Neural cell (in vitro differentiated cells): Measurements from ENCODE around the gene GHRH.

ENCODE experiments used
- EZH2 ChIP-seq: fragments of 200-600, 300-800 bp; shearing (Covaris generic), sonication (generic); IDR thresholded peaks from 2 replicates; pipeline ENCODE4 v1.6.1; 2014; ENCODE audit warnings: antibody characterized with exemption, low read length, borderline replicate concordance, mild to moderate bottlenecking; ENCODE audit not compliant: insufficient read depth, poor library complexity, severe bottlenecking
- TF ChIP-seq, protein P1 (sequence below): fragments of 450-650 bp; IDR thresholded peaks from 2 replicates; pipeline ENCODE4 v1.5.1; 2014; ENCODE audit warnings: antibody characterized with exemption, mild to moderate bottlenecking, moderate library complexity; ENCODE audit not compliant: poor library complexity, severe bottlenecking
- TF ChIP-seq, protein P2 (sequence below): IDR thresholded peaks from 2 replicates; pipeline ENCODE4 v1.6.1; 2012; ENCODE audit warnings: borderline replicate concordance

DNA sequence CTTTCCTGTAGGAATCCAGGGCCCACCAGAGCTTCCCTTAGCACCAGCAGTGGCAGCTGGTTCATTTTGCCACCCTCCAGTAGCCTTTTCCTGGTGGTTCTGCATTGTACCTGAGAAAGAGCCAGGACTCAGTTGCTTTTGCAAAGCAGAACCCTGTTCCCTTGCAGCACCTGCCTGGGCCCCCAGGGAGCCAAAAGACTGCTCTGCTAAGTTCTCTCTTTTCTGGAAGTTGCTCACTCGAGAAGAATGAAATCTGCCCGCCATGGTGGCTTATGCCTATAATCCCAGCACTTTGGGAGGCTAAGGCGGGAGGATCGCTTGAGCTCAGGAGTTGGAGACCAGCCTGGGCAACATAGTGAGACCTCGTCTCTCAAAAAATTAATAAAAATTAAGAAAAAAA, 24.0 kb downstream of the GHRH start:
- TF ChIP-seq, protein P1, sequence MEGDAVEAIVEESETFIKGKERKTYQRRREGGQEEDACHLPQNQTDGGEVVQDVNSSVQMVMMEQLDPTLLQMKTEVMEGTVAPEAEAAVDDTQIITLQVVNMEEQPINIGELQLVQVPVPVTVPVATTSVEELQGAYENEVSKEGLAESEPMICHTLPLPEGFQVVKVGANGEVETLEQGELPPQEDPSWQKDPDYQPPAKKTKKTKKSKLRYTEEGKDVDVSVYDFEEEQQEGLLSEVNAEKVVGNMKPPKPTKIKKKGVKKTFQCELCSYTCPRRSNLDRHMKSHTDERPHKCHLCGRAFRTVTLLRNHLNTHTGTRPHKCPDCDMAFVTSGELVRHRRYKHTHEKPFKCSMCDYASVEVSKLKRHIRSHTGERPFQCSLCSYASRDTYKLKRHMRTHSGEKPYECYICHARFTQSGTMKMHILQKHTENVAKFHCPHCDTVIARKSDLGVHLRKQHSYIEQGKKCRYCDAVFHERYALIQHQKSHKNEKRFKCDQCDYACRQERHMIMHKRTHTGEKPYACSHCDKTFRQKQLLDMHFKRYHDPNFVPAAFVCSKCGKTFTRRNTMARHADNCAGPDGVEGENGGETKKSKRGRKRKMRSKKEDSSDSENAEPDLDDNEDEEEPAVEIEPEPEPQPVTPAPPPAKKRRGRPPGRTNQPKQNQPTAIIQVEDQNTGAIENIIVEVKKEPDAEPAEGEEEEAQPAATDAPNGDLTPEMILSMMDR: no peak
- TF ChIP-seq, protein P2, sequence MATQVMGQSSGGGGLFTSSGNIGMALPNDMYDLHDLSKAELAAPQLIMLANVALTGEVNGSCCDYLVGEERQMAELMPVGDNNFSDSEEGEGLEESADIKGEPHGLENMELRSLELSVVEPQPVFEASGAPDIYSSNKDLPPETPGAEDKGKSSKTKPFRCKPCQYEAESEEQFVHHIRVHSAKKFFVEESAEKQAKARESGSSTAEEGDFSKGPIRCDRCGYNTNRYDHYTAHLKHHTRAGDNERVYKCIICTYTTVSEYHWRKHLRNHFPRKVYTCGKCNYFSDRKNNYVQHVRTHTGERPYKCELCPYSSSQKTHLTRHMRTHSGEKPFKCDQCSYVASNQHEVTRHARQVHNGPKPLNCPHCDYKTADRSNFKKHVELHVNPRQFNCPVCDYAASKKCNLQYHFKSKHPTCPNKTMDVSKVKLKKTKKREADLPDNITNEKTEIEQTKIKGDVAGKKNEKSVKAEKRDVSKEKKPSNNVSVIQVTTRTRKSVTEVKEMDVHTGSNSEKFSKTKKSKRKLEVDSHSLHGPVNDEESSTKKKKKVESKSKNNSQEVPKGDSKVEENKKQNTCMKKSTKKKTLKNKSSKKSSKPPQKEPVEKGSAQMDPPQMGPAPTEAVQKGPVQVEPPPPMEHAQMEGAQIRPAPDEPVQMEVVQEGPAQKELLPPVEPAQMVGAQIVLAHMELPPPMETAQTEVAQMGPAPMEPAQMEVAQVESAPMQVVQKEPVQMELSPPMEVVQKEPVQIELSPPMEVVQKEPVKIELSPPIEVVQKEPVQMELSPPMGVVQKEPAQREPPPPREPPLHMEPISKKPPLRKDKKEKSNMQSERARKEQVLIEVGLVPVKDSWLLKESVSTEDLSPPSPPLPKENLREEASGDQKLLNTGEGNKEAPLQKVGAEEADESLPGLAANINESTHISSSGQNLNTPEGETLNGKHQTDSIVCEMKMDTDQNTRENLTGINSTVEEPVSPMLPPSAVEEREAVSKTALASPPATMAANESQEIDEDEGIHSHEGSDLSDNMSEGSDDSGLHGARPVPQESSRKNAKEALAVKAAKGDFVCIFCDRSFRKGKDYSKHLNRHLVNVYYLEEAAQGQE: no peak
- TF ChIP-seq EZH2: no peak
